ENCODE measurements around the gene PXN. TPM values are rescaled to one million over a fixed set of nuclear protein-coding genes. Genes with fewer than 3 reads are reported as not detected.

Gene PXN
- total and polyA plus RNA-seq, 4 experiments from 2014 or later = 81.7 to 126 (median 112) TPM

DNA sequence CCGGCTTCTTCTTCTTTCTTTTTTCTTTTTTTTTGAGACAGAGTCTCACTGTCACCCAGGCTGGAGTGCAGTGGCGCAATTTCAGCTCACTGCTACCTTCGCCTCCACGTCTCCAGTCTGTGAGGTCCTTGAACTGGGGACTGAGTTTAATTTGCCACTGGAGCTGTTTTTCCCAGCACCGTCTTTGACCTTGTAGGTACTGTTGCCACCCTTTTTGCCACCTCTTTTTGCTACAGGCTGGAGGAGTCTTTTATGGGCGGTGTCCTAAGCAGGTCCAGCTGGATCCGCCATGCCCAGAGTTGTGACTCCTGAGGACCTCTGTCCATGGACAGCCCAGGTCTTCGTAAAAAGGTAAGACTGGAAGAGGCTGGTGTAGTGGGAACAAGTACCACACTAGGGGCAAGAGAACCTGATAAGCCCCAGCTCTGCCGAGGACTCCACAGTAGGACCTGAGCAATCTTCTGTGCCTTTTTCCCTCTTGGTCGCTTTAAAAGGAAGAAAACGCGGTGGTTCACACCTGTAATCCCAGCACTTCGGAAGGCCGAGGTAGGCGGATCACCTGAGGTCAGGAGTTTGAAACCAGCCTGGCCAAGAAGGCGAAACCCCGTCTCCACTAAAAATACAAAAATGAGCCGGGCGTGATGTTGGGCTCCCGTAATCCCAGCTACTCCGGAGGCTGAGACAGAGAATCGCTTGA is 25.2 kb upstream of the PXN start:
- H3K27ac Mint-ChIP-seq = peak overlapping the region in 2 of 7 donors; percentile 57 to 61
- H3K9me3 ChIP-seq (ENCODE audit: control insufficient read depth in 1 of 2, low read length in 2 of 2) = no peaks in the 10 kb centered on the region
- H3K36me3 ChIP-seq (ENCODE audit: insufficient read depth, low read length) = no peaks in the 10 kb centered on the region
- ChIA-PET CTCF (ENCODE audit: partially characterized antibody) (interaction anchor here (0.7 to 5.8 kb wide), 9 partner anchors 12 to 146 kb away, joined by 3 to 44 read pairs (median 6); partner anchors contain the start of genes PXN, RPLP0 and SIRT4), POLR2A (ENCODE audit: partially characterized antibody) (interaction anchor here (0.8 to 6.0 kb wide), 46 partner anchors 8 to 1954 kb away, joined by 3 to 241 read pairs (median 6); partner anchors contain the start of genes BICDL1, COQ5, COX6A1 and DYNLL1)
- no peaks in the 10 kb centered on the region for H3K9me3 Mint-ChIP-seq
- peaks cover 18% of the 10 kb centered on the region for H3K4me1 ChIP-seq (ENCODE audit: insufficient read depth, low read length)
- H3K4me3 ChIP-seq (ENCODE audit: low read length in 2 of 2) = peak overlapping the region; percentile 33 to 55
- no peaks in the 10 kb centered on the region for H3K36me3 Mint-ChIP-seq
- peak overlapping the region; percentile 99 for H3K27ac ChIP-seq (ENCODE audit: low read depth, low read length)
- DNase-seq = peak; percentile 11 to 48 (median 25)
- peak overlapping the region in 3 of 8 donors; percentile 36 to 66 (median 62) for H3K4me3 Mint-ChIP-seq
- intact Hi-C loops (cut with micrococcal nuclease) = loop anchor here (1.0 to 5.0 kb wide), 5 partner anchors 38 to 1497 kb away; partner anchors contain the start of gene COX6A1
- H3K27me3 Mint-ChIP-seq = no peaks in the 10 kb centered on the region
- H3K4me1 Mint-ChIP-seq = peaks cover 6 to 13% (median 8%) of the 10 kb centered on the region in 4 donors
- no peaks in the 10 kb centered on the region for H3K27me3 ChIP-seq (ENCODE audit: insufficient read depth, low read length)

DNA sequence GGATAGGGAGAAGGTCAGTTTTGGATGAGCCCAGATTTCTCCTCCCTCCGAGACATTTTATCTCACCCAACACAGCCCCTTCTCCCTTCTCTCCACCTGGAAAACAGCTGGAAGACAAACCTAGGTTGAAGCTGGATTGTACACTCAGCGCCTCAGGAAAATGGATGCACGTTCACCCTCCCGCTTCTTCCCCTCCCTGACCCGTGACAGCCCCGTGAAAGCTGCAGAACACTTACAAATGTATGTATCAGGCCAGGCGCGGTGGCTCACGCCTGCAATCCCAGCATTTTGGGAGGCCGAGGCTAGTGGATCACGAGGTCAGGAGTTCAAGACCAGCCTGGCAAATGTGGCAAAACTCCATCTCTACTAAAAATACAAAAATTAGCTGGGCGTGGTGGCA is 22.0 kb upstream of the PXN start:
- Histone ChIP-seq H3K4me3 (ENCODE audit: low read length in 2 of 2) (no peak overlapping the region), H3K27me3 (ENCODE audit: insufficient read depth, low read length) (no peaks in the 10 kb centered on the region), H3K9me3 (ENCODE audit: control insufficient read depth in 1 of 2, low read length in 2 of 2) (no peaks in the 10 kb centered on the region), H3K27ac (ENCODE audit: low read depth, low read length) (no peak overlapping the region), H3K36me3 (ENCODE audit: insufficient read depth, low read length) (no peaks in the 10 kb centered on the region), H3K4me1 (ENCODE audit: insufficient read depth, low read length) (peaks cover 12% of the 10 kb centered on the region)
- H3K4me1 Mint-ChIP-seq = peaks cover 6 to 15% (median 8%) of the 10 kb centered on the region in 4 donors
- no peaks in the 10 kb centered on the region for H3K27me3 Mint-ChIP-seq
- no peak overlapping the region for H3K4me3 Mint-ChIP-seq
- POLR2A ChIA-PET (ENCODE audit: partially characterized antibody) = interaction anchor here (1.0 to 1.4 kb wide), 2 partner anchors 57 to 87 kb away, joined by 4 to 5 read pairs; partner anchors contain the start of gene RPLP0
- no peaks in the 10 kb centered on the region for H3K36me3 Mint-ChIP-seq
- DNase-seq = no peak
- no peak overlapping the region for H3K27ac Mint-ChIP-seq
- CTCF ChIA-PET (ENCODE audit: partially characterized antibody) = interaction anchor here (0.5 to 2.7 kb wide), 4 partner anchors 15 to 86 kb away, joined by 3 to 9 read pairs (median 5); partner anchors contain the start of gene SIRT4
- no peaks in the 10 kb centered on the region for H3K9me3 Mint-ChIP-seq
- intact Hi-C loops (cut with micrococcal nuclease) = no loop called here

GRCh38 chr12:120286768-120287490 is 21.4 kb upstream of the PXN start:
- H3K36me3 ChIP-seq (ENCODE audit: insufficient read depth, low read length) = no peaks in the 10 kb centered on the region
- Mint-ChIP-seq H3K36me3 (no peaks in the 10 kb centered on the region), H3K27ac (peak overlapping the region in 1 of 7 donors; percentile 61), H3K9me3 (no peaks in the 10 kb centered on the region), H3K4me3 (no peak overlapping the region), H3K4me1 (peaks cover 6 to 17% (median 8%) of the 10 kb centered on the region in 4 donors), H3K27me3 (no peaks in the 10 kb centered on the region)
- H3K4me1 ChIP-seq (ENCODE audit: insufficient read depth, low read length) = peaks cover 12% of the 10 kb centered on the region
- CTCF ChIA-PET (ENCODE audit: partially characterized antibody) = interaction anchor here (0.9 to 2.7 kb wide), 3 partner anchors 15 to 59 kb away, joined by 3 to 9 read pairs (median 7); partner anchors contain the start of gene SIRT4
- intact Hi-C loops (cut with micrococcal nuclease) = no loop called here
- H3K27ac ChIP-seq (ENCODE audit: low read depth, low read length) = no peak overlapping the region
- H3K27me3 ChIP-seq (ENCODE audit: insufficient read depth, low read length) = no peaks in the 10 kb centered on the region
- no peak for DNase-seq
- H3K4me3 ChIP-seq (ENCODE audit: low read length in 2 of 2) = no peak overlapping the region
- no peaks in the 10 kb centered on the region for H3K9me3 ChIP-seq (ENCODE audit: control insufficient read depth in 1 of 2, low read length in 2 of 2)
- POLR2A ChIA-PET (ENCODE audit: partially characterized antibody) = interaction anchor here (1.0 to 1.5 kb wide), 4 partner anchors 22 to 87 kb away, joined by 3 to 5 read pairs (median 4); partner anchors contain the start of genes PXN and RPLP0

GRCh38 chr12:120284381-120284780 is 18.9 kb upstream of the PXN start:
- H3K4me1 ChIP-seq (ENCODE audit: insufficient read depth, low read length) = no peaks in the 10 kb centered on the region
- Mint-ChIP-seq H3K27ac (no peak overlapping the region), H3K27me3 (no peaks in the 10 kb centered on the region), H3K4me1 (peaks cover 0 to 4% (median under 1%) of the 10 kb centered on the region in 4 donors), H3K9me3 (no peaks in the 10 kb centered on the region), H3K36me3 (no peaks in the 10 kb centered on the region), H3K4me3 (no peak overlapping the region)
- H3K4me3 ChIP-seq (ENCODE audit: low read length in 2 of 2) = no peak overlapping the region
- H3K27ac ChIP-seq (ENCODE audit: low read depth, low read length) = no peak overlapping the region
- ChIA-PET CTCF (ENCODE audit: partially characterized antibody) (interaction anchor here (2.4 kb wide), 1 partner anchor 56 kb away, joined by 10 read pairs; no protein-coding TSS in a partner anchor), POLR2A (ENCODE audit: partially characterized antibody) (no interaction called here)
- intact Hi-C loops (cut with micrococcal nuclease) = no loop called here
- H3K9me3 ChIP-seq (ENCODE audit: control insufficient read depth in 1 of 2, low read length in 2 of 2) = no peaks in the 10 kb centered on the region
- no peak for DNase-seq
- H3K36me3 ChIP-seq (ENCODE audit: insufficient read depth, low read length) = no peaks in the 10 kb centered on the region
- H3K27me3 ChIP-seq (ENCODE audit: insufficient read depth, low read length) = no peaks in the 10 kb centered on the region

- H3K27me3 ChIP-seq (ENCODE audit: insufficient read depth, low read length) = no peaks in the 10 kb centered on the region
- Mint-ChIP-seq H3K4me3 (no peak overlapping the region), H3K4me1 (peaks cover 0 to 4% (median under 1%) of the 10 kb centered on the region in 4 donors), H3K9me3 (no peaks in the 10 kb centered on the region), H3K27ac (no peak overlapping the region), H3K27me3 (no peaks in the 10 kb centered on the region), H3K36me3 (no peaks in the 10 kb centered on the region)
- H3K4me3 ChIP-seq (ENCODE audit: low read length in 2 of 2) = no peak overlapping the region
- ChIA-PET CTCF (ENCODE audit: partially characterized antibody) (interaction anchor here (0.6 to 2.4 kb wide), 3 partner anchors 19 to 79 kb away, joined by 3 to 10 read pairs (median 6); partner anchors contain the start of gene SIRT4), POLR2A (ENCODE audit: partially characterized antibody) (interaction anchor here (0.6 to 2.1 kb wide), 3 partner anchors 9 to 212 kb away, joined by 3 to 17 read pairs (median 4); partner anchors contain the start of genes RNU4-2 and RPLP0)
- H3K9me3 ChIP-seq (ENCODE audit: control insufficient read depth in 1 of 2, low read length in 2 of 2) = no peaks in the 10 kb centered on the region
- DNase-seq = no peak
- no peak overlapping the region for H3K27ac ChIP-seq (ENCODE audit: low read depth, low read length)
- no peaks in the 10 kb centered on the region for H3K36me3 ChIP-seq (ENCODE audit: insufficient read depth, low read length)
- intact Hi-C loops (cut with micrococcal nuclease) = no loop called here
- H3K4me1 ChIP-seq (ENCODE audit: insufficient read depth, low read length) = no peaks in the 10 kb centered on the region
These were observed 17.8 kb upstream of the PXN start for GRCh38 chr12:120283318-120283717.

DNA sequence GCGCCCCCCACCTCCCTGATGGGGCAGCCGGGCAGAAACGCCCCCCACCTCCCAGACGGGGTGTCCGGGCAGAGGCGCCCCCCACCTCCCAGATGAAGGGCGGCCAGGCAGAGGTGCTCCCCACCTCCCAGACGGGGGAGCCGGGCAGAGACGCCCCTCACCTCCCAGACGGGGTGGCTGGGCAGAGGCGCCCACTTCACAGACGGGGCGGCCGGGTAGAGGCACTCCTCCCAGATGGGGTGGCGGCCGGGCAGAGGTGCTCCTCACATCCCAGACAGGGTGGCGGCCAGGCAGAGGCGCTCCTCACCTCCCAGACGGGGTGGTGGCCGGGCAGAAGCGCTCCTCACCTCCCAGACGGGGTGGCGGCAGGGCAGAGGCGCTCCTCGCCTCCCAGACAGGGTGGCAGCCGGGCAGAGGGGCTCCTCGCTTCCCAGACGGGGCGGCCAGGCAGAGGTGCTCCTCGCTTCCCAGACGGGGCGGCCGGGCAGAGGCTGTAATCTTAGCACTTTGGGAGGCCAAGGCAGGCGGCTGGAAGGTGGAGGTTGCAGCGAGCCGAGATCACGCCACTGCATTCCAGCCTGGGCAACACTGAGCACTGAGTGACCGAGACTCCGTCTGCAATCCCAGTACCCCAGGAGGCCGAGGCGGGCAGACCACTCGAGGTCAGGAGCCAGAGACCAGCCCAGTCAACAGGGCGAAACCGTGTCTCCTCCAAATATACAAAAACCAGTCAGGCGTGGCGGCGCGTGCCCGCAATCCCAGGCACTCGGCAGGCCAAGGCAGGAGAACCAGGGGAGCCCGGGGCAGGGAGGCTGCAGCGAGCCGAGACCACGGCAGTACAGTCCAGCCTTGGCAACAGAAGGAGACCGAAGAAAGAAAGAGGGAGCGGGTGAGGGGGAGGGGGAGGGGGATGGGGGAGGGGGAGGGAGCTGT is 12.9 kb upstream of the PXN start:
- Mint-ChIP-seq H3K4me3 (no peak overlapping the region), H3K36me3 (no peaks in the 10 kb centered on the region), H3K9me3 (peaks cover 0 to 2% (median 0%) of the 10 kb centered on the region in 8 donors), H3K27me3 (no peaks in the 10 kb centered on the region), H3K4me1 (peaks cover 0 to 4% (median 0%) of the 10 kb centered on the region in 4 donors), H3K27ac (no peak overlapping the region)
- ChIA-PET CTCF (ENCODE audit: partially characterized antibody) (no interaction called here), POLR2A (ENCODE audit: partially characterized antibody) (no interaction called here)
- intact Hi-C loops (cut with micrococcal nuclease) = no loop called here
- no peak for DNase-seq
- no peak overlapping the region for H3K4me3 ChIP-seq (ENCODE audit: low read length in 2 of 2)
- no peak overlapping the region for H3K27ac ChIP-seq (ENCODE audit: low read depth, low read length)
- no peaks in the 10 kb centered on the region for H3K27me3 ChIP-seq (ENCODE audit: insufficient read depth, low read length)
- no peaks in the 10 kb centered on the region for H3K36me3 ChIP-seq (ENCODE audit: insufficient read depth, low read length)
- no peaks in the 10 kb centered on the region for H3K9me3 ChIP-seq (ENCODE audit: control insufficient read depth in 1 of 2, low read length in 2 of 2)
- no peaks in the 10 kb centered on the region for H3K4me1 ChIP-seq (ENCODE audit: insufficient read depth, low read length)

Measured in CD4-positive, alpha-beta memory T cell (primary cell).